Natural killer cell (primary cell): ENCODE data around the gene CROCC2. TPM values are rescaled to one million over a fixed set of nuclear protein-coding genes. Genes with fewer than 3 reads are reported as not detected.

Experiments used
- ATAC-seq, 3 donors: fragments of 150-1000 bp in 2 of 3; fragments of 200-7000 bp in 1 of 3; cut with Tn5 transposase; 1 replicate in 1 of 3; 2 replicates in 2 of 3; pipeline ENCODE4 v1.10.0; 2021; ENCODE audit warnings: mild to moderate bottlenecking in 2 of 3, moderate library complexity in 2 of 3
- DNase-seq, 2 donors: peaks; one replicate each; pipeline versions ENCODE4 v3.0.0 to v3.0.0-alpha.2; 2013 to 2021; ENCODE audit warnings: mixed read lengths in 1 of 2
- H3K27ac ChIP-seq: one replicate; pipeline ENCODE4 v1.5.1; 2013; ENCODE audit warnings: mild to moderate bottlenecking, low read length
- H3K27me3 ChIP-seq: one replicate; pipeline ENCODE4 v1.6.1; 2013; ENCODE audit warnings: low read length; ENCODE audit not compliant: control insufficient read depth, insufficient read depth
- H3K36me3 ChIP-seq: one replicate; pipeline ENCODE4 v1.6.1; 2013; ENCODE audit warnings: low read length; ENCODE audit not compliant: control insufficient read depth, insufficient read depth
- H3K4me1 ChIP-seq: one replicate; pipeline ENCODE4 v1.6.1; 2013; ENCODE audit warnings: low read length; ENCODE audit not compliant: control insufficient read depth, insufficient read depth
- H3K4me3 ChIP-seq: one replicate; pipeline ENCODE4 v1.5.1; 2013; ENCODE audit warnings: low read length
- H3K9me3 ChIP-seq: one replicate; pipeline ENCODE4 v1.6.1; 2013; ENCODE audit warnings: low read length; ENCODE audit not compliant: control insufficient read depth, insufficient read depth
- H3K27ac Mint-ChIP-seq, 2 donors: one replicate each; pipeline ENCODE4 v1.8.0; 2022; ENCODE audit warnings: mild to moderate bottlenecking in 2 of 2, mixed read lengths in 2 of 2, moderate library complexity in 1 of 2
- H3K27me3 Mint-ChIP-seq, 2 donors: one replicate each; pipeline ENCODE4 v1.8.0; 2022; ENCODE audit warnings: low read depth in 2 of 2, mixed read lengths in 2 of 2
- H3K36me3 Mint-ChIP-seq: one replicate; pipeline ENCODE4 v1.8.0; 2022; ENCODE audit warnings: mixed read lengths
- H3K4me1 Mint-ChIP-seq, 2 donors: one replicate each; pipeline ENCODE4 v1.8.0; 2022; ENCODE audit warnings: mixed read lengths in 2 of 2
- H3K4me3 Mint-ChIP-seq: one replicate; pipeline ENCODE4 v1.8.0; 2022; ENCODE audit warnings: mild to moderate bottlenecking, moderate library complexity, mixed read lengths
- H3K9me3 Mint-ChIP-seq, 2 donors: one replicate each; pipeline ENCODE4 v1.8.0; 2022; ENCODE audit warnings: mixed read lengths in 2 of 2
- CTCF ChIP-seq: fragments of 200-600 bp; IDR thresholded peaks from one replicate; pipeline ENCODE4 v1.8.0; 2022; ENCODE audit warnings: antibody characterized with exemption
- WGBS: methylation state at CpG from one replicate; pipeline ENCODE4 v1.1.7; 2013; ENCODE audit warnings: missing lambda C conversion rate; ENCODE audit not compliant: insufficient coverage; 5-methylcytosine and 5-hydroxymethylcytosine counted together
- intact Hi-C: fragments of 100-400 bp; cut with micrococcal nuclease; formaldehyde crosslinking; loops from one replicate; pipeline ENCODE4 v1.14.2; 2022
- total RNA-seq, 4 donors: library from RNA; stranded (reverse); fragments of 120-200 nt in 1 of 4; gene quantifications; one replicate each; pipeline versions ENCODE4 v1.2.3 to v1.2.4, GENCODE V29; 2013 to 2022

CROCC2 gene
- total RNA-seq, 3 donors from 2014 or later (not counting 1 experiment from before 2014, with no cell fraction given), result 0.14 TPM; not detected in 2

- DNase-seq (peak in 1 of 2 donors; percentile 55), ATAC-seq (no peak)
- no peak overlapping the region for H3K4me3 Mint-ChIP-seq
These were observed 12.7 kb upstream of the CROCC2 start for GRCh38 chr2:240893363-240893844.

DNA sequence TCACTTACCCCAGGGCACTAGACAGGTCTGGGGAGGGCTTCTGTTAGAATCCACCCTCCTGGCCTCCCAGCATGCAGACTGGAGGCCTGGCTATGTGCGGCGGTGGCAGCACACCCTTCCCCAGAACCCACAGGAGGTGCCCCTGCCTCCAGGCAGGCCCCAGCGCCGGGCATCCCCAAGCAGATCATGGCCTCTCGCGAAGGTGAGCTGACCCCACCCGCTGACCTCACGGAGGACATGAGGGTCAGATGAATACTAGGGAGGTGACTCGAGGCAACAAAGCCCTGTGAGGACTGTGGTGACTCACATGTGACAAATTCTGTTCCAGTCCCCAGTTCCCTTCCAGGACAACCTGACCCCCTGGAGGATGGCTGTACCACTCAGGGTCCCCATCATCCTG lies 12.1 kb upstream of the CROCC2 start:
- ATAC-seq (no peak), DNase-seq (no peak)
- H3K36me3 Mint-ChIP-seq, result no peaks in the 10 kb centered on the region
- Histone ChIP-seq H3K9me3 (no peaks in the 10 kb centered on the region), H3K4me3 (no peak overlapping the region), H3K27ac (no peak overlapping the region), H3K36me3 (no peaks in the 10 kb centered on the region), H3K4me1 (peaks cover 7% of the 10 kb centered on the region), H3K27me3 (no peaks in the 10 kb centered on the region)
- intact Hi-C loops, result no loop called here
- no peak overlapping the region for H3K27ac Mint-ChIP-seq
- no peaks in the 10 kb centered on the region for H3K9me3 Mint-ChIP-seq
- no peak for TF ChIP-seq CTCF
- WGBS, result 86% methylated on average over 9 of the region's 9 CpGs
- H3K4me1 Mint-ChIP-seq, result no peaks in the 10 kb centered on the region
- H3K27me3 Mint-ChIP-seq, result no peaks in the 10 kb centered on the region
- no peak overlapping the region for H3K4me3 Mint-ChIP-seq

More at GRCh38 chr2:240893363-240893844, 12.7 kb upstream of the CROCC2 start:
- WGBS, result 51% methylated on average over 17 of the region's 17 CpGs
- no peak overlapping the region for H3K27ac Mint-ChIP-seq
- no peaks in the 10 kb centered on the region for H3K27me3 Mint-ChIP-seq
- no peaks in the 10 kb centered on the region for H3K4me1 Mint-ChIP-seq
- H3K36me3 Mint-ChIP-seq, result no peaks in the 10 kb centered on the region
- intact Hi-C loops, result no loop called here
- Histone ChIP-seq H3K4me1 (peaks cover 7% of the 10 kb centered on the region), H3K27me3 (no peaks in the 10 kb centered on the region), H3K9me3 (no peaks in the 10 kb centered on the region), H3K36me3 (no peaks in the 10 kb centered on the region), H3K27ac (no peak overlapping the region), H3K4me3 (no peak overlapping the region)
- TF ChIP-seq CTCF, result no peak
- no peaks in the 10 kb centered on the region for H3K9me3 Mint-ChIP-seq

DNA sequence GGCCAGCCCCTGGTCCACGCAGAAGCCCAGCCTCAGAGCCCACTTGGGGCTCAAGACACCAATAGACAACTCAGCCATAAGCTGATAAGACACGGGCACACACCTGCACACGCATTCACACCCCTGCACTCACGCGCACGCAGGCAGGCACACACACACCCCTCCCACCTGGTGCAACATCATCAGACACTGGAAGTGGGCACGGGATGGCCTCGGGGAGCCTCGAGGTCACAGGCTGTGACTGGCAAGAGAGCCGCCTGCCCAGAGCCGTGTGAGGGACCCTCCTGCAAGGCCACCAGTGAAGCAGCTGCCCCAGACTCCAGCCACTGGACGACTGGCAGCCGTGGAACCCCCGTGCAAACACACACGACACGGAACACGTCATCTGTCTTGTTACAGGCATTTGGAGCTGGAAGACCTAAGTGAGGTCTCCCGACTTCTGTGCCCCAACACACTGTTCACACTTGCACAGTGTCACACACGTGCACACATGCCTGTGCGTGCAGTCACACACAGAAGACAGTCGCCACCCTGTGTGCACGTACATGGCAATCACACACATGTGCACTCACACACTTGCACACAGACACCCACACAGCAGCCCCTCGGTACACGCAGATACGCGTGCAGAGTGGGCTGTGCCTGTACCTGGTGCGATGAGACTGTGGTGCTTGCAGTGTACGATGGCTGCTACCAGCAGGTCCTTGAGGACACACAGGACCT lies 11.1 kb upstream of the CROCC2 start:
- 88% methylated on average over 28 of the region's 28 CpGs for WGBS
- intact Hi-C loops, result no loop called here
- Mint-ChIP-seq H3K27ac (no peak overlapping the region), H3K4me3 (no peak overlapping the region), H3K27me3 (no peaks in the 10 kb centered on the region), H3K36me3 (no peaks in the 10 kb centered on the region), H3K4me1 (no peaks in the 10 kb centered on the region), H3K9me3 (no peaks in the 10 kb centered on the region)
- no peak for DNase-seq
- H3K4me1 ChIP-seq, result peaks cover 7% of the 10 kb centered on the region
- H3K4me3 ChIP-seq, result no peak overlapping the region
- no peak overlapping the region for H3K27ac ChIP-seq
- H3K36me3 ChIP-seq, result no peaks in the 10 kb centered on the region
- no peaks in the 10 kb centered on the region for H3K27me3 ChIP-seq
- no peak for ATAC-seq
- H3K9me3 ChIP-seq, result no peaks in the 10 kb centered on the region
- no peak for TF ChIP-seq CTCF
